GM18502 (cell line): Measurements from ENCODE around the gene FAM25G.
A peak's percentile ranks its signal among the peaks of the same experiment; 100 is the strongest.
"Not testable (repeated sequence)": the region's sequence is repeated elsewhere in the genome, so short reads cannot be mapped to it uniquely, and the experiment has no call there.

Experiments used
- ATAC-seq: cut with Tn5 transposase; IDR thresholded peaks from one replicate; pipeline ENCODE4 v1.9.1; 2021; ENCODE audit warnings: mild to moderate bottlenecking; ENCODE audit not compliant: unreplicated experiment, poor library complexity

Gene FAM25G

DNA sequence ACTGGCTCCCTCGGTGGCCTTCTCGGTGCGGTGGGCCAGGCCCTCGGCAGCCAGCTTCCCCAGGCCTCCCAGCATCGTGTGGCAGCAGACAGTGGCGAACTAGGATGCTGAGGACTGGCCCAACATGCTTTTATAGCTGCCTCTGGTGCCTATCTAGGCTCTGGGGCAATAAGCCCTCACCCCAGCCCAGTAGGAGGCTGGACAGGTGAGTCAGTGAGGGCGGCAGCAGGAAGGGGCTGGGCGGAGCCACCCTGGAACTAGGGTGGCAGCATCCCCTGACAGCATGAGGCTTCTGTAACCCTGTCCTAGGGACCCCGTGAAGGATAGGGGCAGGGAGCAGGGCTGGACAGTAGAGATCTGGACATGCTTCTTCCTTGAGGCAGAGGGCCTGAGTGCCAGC, at the start of gene FAM25G:
FAM25G (minus strand) TSS at position 101 of the 400 bp plus-strand sequence; CDS start at position 75, 26 bp downstream.
- not testable (repeated sequence) for ATAC-seq

GRCh38 chr10:47536430-47536829, 44.9 kb upstream of the FAM25G start:
- ATAC-seq, result not testable (repeated sequence)

DNA sequence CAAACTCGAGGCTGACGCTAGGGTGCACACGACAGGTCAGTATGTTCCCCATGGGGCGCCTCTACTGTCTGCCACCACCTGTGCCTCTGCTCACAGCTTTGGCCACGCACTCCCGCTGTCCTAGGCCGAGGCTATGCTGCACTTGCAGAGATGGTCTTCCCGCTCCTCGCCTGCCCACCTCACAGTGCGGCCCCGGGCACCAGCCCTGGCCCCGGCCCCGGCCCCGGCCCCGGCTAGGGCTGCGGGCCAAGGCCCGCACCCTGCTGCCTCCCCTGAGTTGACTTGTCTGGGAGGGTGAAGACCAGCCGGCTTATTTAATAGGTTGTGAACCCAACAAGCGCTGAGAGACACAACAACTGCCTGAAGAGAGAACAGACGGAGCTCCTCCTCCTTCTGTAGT, 32.0 kb upstream of the FAM25G start, which contains the start of gene AGAP9:
AGAP9 (minus strand) TSS at position 164 of the 400 bp plus-strand sequence; CDS start at position 52, 112 bp downstream.
- not testable (repeated sequence) for ATAC-seq

DNA sequence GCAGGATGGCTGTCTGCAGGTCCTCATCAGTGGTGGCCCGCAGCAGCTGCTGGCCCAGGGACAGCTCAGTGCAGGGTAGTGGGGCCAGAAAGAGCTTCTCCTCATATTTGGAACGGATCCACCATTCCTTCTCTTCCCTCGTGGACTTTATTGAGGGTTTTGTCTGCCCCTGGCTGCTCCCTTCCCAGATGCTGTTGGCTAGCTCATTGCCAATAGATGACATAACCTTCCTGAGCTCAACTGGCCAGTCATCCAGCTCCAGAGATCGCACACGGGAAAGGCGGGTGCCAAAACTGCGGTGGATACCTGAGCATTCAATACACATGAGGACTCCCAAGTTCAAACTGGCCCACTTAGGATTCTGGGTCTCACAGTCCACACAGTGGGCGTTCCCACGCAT, 10.8 kb upstream of the FAM25G start:
- not testable (repeated sequence) for ATAC-seq

DNA sequence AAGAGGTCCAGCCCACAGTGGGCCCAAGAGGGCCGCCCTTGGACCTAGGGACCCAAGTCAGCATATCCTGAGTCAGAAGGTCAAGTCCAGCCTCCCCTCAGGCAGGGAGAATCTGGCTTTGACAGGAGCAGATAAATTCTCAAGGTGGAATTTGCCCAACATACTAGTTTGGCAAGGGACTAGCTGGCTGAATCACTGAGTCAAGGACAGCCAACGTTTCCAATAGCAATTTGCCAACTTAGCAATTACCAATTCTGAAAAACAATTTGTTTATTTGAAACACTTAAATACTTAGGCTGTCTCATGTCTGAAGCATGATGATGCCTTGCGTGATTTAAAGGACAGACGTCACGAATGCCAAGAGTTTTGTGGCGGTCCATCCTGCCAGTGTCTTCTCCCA, 2.7 kb upstream of the FAM25G start:
- not testable (repeated sequence) for ATAC-seq

- ATAC-seq, result not testable (repeated sequence)
These were observed 1.9 kb downstream of the FAM25G start for GRCh38 chr10:47489630-47490029.

GRCh38 chr10:47485943-47486342, 5.6 kb downstream of the FAM25G start:
- not testable (repeated sequence) for ATAC-seq

DNA sequence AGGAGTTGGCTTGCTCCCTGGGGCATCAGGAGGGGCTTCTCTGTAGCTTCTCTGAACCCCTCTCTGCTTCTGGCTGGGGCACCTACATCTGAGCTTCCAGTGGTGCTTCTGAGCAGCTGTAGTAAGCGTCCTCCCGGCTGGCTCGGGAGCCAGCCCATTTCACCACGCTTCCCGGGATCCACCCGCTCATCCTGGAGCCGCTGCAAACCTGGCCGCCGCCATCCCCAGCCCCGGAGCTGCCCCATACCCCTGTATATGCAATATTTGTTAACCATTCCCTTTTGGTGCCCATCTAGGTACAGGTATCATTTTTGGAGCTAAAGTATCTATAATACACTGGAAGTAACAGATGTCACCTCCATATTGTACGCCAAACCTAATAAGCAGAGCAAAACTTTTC, 6.7 kb downstream of the FAM25G start:
- ATAC-seq, result not testable (repeated sequence)

DNA sequence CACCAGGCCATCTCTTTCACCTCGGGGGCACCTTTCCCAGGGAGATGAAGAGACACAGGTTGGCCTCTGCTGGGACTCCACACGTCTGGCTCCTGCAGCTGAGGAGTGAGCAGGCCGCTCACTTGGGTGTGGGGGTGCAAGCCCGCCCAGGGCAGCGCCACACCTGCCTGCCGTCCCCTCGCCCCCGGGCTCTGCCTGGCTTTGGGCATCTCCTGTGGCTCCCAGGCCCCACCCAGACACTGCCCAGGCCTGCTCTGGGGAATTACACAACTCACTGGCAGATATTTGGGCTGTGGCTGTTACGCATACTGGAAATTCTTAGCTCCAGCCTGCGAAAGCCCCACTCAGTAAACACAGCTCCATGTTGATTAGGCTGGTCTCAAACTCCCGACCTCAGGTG, 7.6 kb downstream of the FAM25G start, which contains the start of gene ANXA8:
ANXA8 (minus strand) TSS at position 193 of the 400 bp plus-strand sequence; CDS start at position 11, 182 bp downstream.
- not testable (repeated sequence) for ATAC-seq

DNA sequence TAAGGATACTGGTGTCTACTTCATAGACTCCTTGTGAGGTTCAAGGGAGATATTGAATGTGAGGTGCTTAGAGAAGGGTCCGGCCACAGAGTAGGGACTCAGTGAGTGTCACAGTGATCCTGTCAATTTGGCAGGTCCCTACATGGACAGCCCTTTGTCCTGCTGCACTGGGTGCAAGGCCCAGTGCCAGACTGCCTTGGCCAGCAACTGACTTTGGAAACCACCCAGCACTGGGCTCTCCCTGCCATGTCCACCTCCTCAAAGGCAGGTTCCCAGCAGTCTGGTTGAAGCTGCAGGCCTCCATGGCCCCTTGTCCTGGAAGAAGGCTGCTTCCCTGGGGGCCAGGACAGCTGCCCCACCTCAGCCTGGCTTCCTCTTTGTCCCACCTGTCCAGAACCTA, 9.1 kb downstream of the FAM25G start:
- not testable (repeated sequence) for ATAC-seq

- ATAC-seq, result not testable (repeated sequence)
These were observed 9.7 kb downstream of the FAM25G start for GRCh38 chr10:47481768-47482181.

GRCh38 chr10:47481182-47481766, 10.2 kb downstream of the FAM25G start:
- not testable (repeated sequence) for ATAC-seq

DNA sequence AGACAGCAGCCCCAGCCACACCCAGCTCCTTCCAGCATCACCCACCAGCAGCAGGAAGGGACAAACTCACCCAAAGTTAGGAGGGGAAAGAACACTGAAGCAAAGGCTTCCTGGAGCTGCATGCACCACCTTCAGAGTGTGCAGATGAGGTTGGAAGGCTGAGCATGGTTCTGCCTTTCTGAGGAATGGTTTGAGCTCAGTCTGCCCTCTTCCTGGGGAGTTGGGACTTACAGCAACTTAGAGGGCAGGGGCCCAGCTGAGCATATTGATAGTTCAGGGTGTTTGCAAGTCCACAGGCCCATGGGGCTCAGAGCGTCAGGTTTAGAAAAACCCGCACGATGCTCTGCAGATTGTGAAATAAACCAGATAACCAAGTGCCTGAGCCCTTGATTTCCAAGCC, 11.4 kb downstream of the FAM25G start:
- not testable (repeated sequence) for ATAC-seq

DNA sequence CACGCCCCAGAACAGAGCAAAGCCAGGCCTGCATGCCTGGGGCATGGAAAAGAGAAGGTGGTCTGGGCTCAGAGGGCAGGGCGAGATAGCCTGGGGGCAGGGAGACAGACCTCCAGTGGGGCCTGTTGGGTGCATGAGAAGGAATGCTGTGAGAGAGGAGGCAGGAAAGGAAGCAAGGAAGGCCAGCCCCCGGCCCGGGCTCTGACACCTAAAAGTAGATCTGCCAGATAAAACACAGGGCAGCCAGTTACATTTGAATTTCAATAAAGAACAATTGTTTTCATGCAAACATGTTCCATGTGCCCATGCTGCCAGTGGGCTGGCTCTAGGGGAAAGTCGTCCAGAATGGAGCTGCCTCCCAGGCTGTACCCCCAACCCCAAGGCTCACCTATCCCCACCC, 13.4 kb downstream of the FAM25G start:
- not testable (repeated sequence) for ATAC-seq

DNA sequence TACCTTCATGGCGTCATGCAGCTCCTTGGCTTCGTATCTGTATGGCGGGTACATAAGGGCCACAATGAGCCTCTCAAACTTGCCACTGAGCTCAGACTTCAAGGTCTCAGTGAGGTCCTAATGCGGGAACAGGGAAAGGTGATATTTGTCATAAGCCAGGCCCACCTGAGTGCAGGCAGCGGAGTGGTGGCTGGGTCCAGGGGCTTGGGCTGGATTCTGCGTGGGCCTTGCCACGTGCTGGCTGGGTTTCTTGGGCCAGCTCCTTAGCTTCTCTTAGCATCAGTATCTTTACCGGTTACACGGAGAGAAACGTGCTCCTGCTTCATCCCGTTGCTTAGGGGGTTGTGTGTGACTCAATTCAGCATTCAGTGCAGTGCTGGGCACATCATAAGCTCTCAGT, 14.4 kb downstream of the FAM25G start:
- ATAC-seq, result not testable (repeated sequence)

DNA sequence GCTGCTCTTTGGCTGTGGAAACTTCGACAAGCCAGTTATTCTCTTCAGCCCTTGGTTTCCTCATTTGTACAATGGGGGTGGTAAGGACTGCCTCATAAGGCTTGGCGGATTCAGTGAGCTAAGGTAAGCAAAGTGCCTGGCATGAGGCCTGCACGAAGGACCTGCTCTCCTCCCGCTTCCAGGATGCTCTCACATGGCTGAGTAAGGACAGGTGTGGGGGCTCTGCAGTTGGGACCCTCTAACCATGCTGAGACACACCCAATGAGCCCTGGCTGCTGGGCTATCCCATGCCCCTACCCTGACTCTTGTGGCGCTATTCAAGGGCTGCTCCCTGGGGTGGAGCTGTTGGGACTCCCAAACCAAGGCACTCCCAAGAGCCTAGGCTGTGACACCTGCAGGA, 16.4 kb downstream of the FAM25G start:
- ATAC-seq, result not testable (repeated sequence)

DNA sequence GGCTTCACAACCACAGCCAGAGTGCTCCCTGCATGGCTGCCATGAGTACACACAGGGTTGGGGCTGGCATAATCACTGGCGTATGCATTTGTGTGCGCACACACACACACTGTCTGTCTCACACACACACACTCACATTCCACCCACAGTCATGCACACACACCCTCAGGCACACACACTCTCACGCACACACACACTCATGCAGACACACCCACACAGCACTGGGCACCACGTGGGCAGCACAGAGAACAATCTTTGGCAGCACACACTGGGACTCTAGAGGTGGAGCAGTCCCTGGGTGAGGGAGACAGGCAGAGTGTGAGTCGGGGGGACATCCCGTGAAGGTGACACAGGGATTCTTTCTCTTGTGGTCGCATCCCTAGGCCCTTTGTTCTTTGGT, 18.0 kb downstream of the FAM25G start:
- not testable (repeated sequence) for ATAC-seq

GRCh38 chr10:47472647-47473046, 18.9 kb downstream of the FAM25G start:
- ATAC-seq, result peak; percentile 76

GRCh38 chr10:47472072-47472471, 19.4 kb downstream of the FAM25G start:
- ATAC-seq, result not testable (repeated sequence)

DNA sequence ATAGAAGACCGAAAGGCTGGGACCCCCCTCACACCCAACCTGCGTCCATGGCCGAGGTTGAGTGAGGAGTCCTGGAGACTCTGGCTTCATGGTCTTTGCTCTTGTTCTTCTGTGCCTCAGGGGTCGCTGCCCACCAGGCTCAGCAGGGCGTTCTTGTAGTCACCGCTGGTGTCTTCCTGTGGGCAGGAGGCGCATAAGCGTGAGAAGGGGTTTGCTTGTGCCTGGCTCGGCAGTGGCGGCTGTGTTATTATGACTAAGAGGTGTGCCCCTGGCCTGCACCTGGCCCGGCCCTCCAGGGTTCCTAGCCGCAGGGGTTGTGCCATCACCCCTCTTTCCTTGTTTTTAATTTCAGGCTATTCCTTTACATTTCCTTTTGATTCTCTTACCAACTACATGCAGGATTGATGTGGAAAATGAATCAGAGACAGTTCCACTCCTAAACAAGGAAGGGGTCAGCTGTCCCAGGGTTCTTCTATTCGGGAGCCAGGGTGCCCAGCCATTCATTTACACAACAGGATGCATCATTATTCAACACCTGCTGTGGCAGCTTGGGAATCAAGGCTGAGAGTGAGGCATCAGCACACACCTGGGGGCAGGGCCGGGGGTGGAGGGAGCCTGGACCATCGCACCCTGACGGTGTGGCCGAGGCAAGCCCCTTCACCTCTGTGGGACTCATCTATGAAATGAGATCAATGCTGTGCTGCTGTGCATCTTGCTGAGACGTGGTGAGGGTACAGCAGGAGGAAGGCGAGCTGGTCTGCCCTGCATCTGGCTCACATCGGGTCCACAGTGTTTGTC, 22.6 kb downstream of the FAM25G start:
- not testable (repeated sequence) for ATAC-seq

- not testable (repeated sequence) for ATAC-seq
These were observed 23.5 kb downstream of the FAM25G start for GRCh38 chr10:47467957-47468356.
